Suprapubic skin (tissue), 4 donors: Measurements from ENCODE around the gene SLC6A12.

ENCODE experiments used
- EP300 ChIP-seq: sonication (generic); formaldehyde crosslinking; IDR thresholded peaks from one replicate; pipeline ENCODE4 v1.6.1; 2017; ENCODE audit warnings: antibody characterized with exemption
- POLR2A ChIP-seq, 2 donors: fragments of 450-650 bp; IDR thresholded peaks; one replicate each; pipeline ENCODE4 v1.6.1; 2017; ENCODE audit warnings: antibody characterized with exemption in 2 of 2, mild to moderate bottlenecking in 2 of 2, moderate library complexity in 2 of 2
- POLR2AphosphoS5 ChIP-seq, 3 donors: sonication (generic); formaldehyde crosslinking; IDR thresholded peaks; one replicate each; pipeline ENCODE4 v1.6.1; 2017; ENCODE audit warnings: antibody characterized with exemption in 3 of 3
- TF ChIP-seq, protein P1 (sequence below), 2 donors: fragments of 200-600 bp in 1 of 2; fragments of 450-650 bp in 1 of 2; sonication (generic) in 1 of 2; IDR thresholded peaks; one replicate each; pipeline ENCODE4 v1.5.1; 2016 to 2019; ENCODE audit warnings: antibody characterized with exemption in 2 of 2, mild to moderate bottlenecking in 1 of 2, moderate library complexity in 1 of 2

DNA sequence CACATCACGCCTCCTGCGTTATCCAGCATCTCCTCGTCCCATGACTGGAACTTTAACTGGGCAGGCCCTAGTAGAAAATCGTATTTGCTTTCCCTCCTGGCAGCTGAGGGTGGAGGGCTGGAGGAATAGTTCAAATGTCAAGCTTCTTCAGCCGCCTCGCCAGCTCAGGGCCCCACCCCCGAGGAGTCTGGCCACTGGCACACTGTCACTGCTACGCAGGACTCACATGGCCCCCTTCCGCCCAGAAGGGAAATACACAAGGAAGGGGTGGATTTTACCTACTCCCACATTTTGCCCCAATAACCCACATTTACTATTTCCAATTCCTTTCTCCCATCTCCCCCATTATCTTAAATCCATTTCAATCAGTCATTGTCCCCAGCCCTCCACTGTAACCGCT is 40.1 kb upstream of the SLC6A12 start:
- TF ChIP-seq, protein P1, sequence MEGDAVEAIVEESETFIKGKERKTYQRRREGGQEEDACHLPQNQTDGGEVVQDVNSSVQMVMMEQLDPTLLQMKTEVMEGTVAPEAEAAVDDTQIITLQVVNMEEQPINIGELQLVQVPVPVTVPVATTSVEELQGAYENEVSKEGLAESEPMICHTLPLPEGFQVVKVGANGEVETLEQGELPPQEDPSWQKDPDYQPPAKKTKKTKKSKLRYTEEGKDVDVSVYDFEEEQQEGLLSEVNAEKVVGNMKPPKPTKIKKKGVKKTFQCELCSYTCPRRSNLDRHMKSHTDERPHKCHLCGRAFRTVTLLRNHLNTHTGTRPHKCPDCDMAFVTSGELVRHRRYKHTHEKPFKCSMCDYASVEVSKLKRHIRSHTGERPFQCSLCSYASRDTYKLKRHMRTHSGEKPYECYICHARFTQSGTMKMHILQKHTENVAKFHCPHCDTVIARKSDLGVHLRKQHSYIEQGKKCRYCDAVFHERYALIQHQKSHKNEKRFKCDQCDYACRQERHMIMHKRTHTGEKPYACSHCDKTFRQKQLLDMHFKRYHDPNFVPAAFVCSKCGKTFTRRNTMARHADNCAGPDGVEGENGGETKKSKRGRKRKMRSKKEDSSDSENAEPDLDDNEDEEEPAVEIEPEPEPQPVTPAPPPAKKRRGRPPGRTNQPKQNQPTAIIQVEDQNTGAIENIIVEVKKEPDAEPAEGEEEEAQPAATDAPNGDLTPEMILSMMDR (IDR thresholded peaks at IDR 0.05), result no peak
- TF ChIP-seq EP300 (no peak), POLR2A (IDR thresholded peaks at IDR 0.05) (no peak), POLR2AphosphoS5 (IDR thresholded peaks at IDR 0.05) (no peak)
